Cardiac fibroblast (primary cell): ENCODE results near the gene CD99L2.

ENCODE experiments used
- DNase-seq, 2 donors: peaks; one replicate each; pipeline versions ENCODE4 v3.0.0 to v3.0.0-alpha.2; 2010; ENCODE audit warnings: low read depth in 2 of 2
- H3K4me3 ChIP-seq, 2 donors: replicated peaks in 1 of 2; 1 replicate in 1 of 2; 2 replicates in 1 of 2; pipeline ENCODE4 v1.5.1; 2011; ENCODE audit warnings: low read depth in 2 of 2, low read length in 2 of 2, mild to moderate bottlenecking in 2 of 2, moderate library complexity in 1 of 2
- CTCF ChIP-seq: IDR thresholded peaks from one replicate; pipeline ENCODE4 v1.5.1; 2011; ENCODE audit warnings: low read depth, mild to moderate bottlenecking, low read length, inconsistent platforms

CD99L2 gene

GRCh38 chrX:150719621-150720020, 178.8 kb downstream of the CD99L2 start:
- no peak for DNase-seq
- no peak overlapping the region for H3K4me3 ChIP-seq
- TF ChIP-seq CTCF = no peak
